Mesenchymal stem cell (in vitro differentiated cells and primary cell): ENCODE results near the gene EFCC1.
A peak's percentile ranks its signal among the peaks of the same experiment; 100 is the strongest.

ENCODE experiments used
- DNase-seq: peaks from one replicate; pipeline ENCODE4 v3.0.0-alpha.2; 2013
- H2AFZ ChIP-seq: one replicate; pipeline ENCODE4 v1.6.1; 2013; ENCODE audit warnings: low read depth, mild to moderate bottlenecking, control low read depth, inconsistent platforms, low read length, moderate library complexity
- H2AK5ac ChIP-seq: 2 replicates; pipeline ENCODE4 v1.6.1; 2013; ENCODE audit warnings: low read length, moderate library complexity, mild to moderate bottlenecking, inconsistent platforms; ENCODE audit not compliant: severe bottlenecking
- H2BK120ac ChIP-seq: one replicate; pipeline ENCODE4 v1.6.1; 2013; ENCODE audit warnings: low read depth, mild to moderate bottlenecking, inconsistent platforms, low read length, moderate library complexity
- H2BK12ac ChIP-seq, 2 experiments: one replicate each; pipeline ENCODE4 v1.6.1; 2013; ENCODE audit warnings: inconsistent platforms in 2 of 2, low read length in 2 of 2, mild to moderate bottlenecking in 2 of 2, moderate library complexity in 2 of 2, control low read depth in 1 of 2
- H2BK15ac ChIP-seq: one replicate; pipeline ENCODE4 v1.6.1; 2013; ENCODE audit warnings: mild to moderate bottlenecking, low read depth, inconsistent platforms; ENCODE audit not compliant: poor library complexity, severe bottlenecking
- H2BK5ac ChIP-seq: 2 replicates; pipeline ENCODE4 v1.6.1; 2013; ENCODE audit warnings: low read depth, mild to moderate bottlenecking, low read length, control low read depth, inconsistent platforms; ENCODE audit not compliant: poor library complexity, severe bottlenecking
- H3K14ac ChIP-seq, 2 experiments: one replicate each; pipeline ENCODE4 v1.6.1; 2013; ENCODE audit warnings: inconsistent platforms in 2 of 2, low read length in 2 of 2, control low read depth in 1 of 2, mild to moderate bottlenecking in 1 of 2, moderate library complexity in 1 of 2
- H3K18ac ChIP-seq, 2 experiments: one replicate each; pipeline ENCODE4 v1.6.1; 2013; ENCODE audit warnings: inconsistent platforms in 2 of 2, low read length in 2 of 2, control low read depth in 1 of 2, low read depth in 1 of 2, mild to moderate bottlenecking in 1 of 2
- H3K23ac ChIP-seq, 2 experiments: one replicate each; pipeline ENCODE4 v1.6.1; 2013; ENCODE audit warnings: inconsistent platforms in 2 of 2, low read length in 2 of 2, mild to moderate bottlenecking in 2 of 2, moderate library complexity in 2 of 2, control low read depth in 1 of 2
- H3K27ac ChIP-seq: 2 replicates; pipeline ENCODE4 v1.5.1; 2013; ENCODE audit warnings: mild to moderate bottlenecking, moderate library complexity, low read length, control low read depth, inconsistent platforms; ENCODE audit not compliant: poor library complexity, severe bottlenecking
- H3K27me3 ChIP-seq, 2 experiments: 2 replicates each; pipeline versions ENCODE4 v1.6.1 to v1.7.0; 2013; ENCODE audit warnings: low read length in 2 of 2, mild to moderate bottlenecking in 2 of 2, moderate library complexity in 2 of 2, control low read depth in 1 of 2, inconsistent platforms in 1 of 2; ENCODE audit not compliant: control insufficient read depth in 1 of 2, insufficient read depth in 1 of 2
- H3K36me3 ChIP-seq, 2 experiments: 2 replicates each; pipeline versions ENCODE4 v1.6.1 to v1.7.0; 2013; ENCODE audit warnings: low read length in 2 of 2, control low read depth in 1 of 2, inconsistent platforms in 1 of 2, low read depth in 1 of 2, mild to moderate bottlenecking in 1 of 2; ENCODE audit not compliant: insufficient read depth in 2 of 2, control insufficient read depth in 1 of 2
- H3K4ac ChIP-seq, 2 experiments: one replicate each; pipeline ENCODE4 v1.6.1; 2013; ENCODE audit warnings: inconsistent platforms in 2 of 2, low read length in 2 of 2, mild to moderate bottlenecking in 2 of 2, moderate library complexity in 2 of 2, control low read depth in 1 of 2, low read depth in 1 of 2
- H3K4me1 ChIP-seq: 2 replicates; pipeline ENCODE4 v1.6.1; 2013; ENCODE audit warnings: low read depth, low read length, control low read depth; ENCODE audit not compliant: control insufficient read depth, insufficient read depth
- H3K4me2 ChIP-seq: 2 replicates; pipeline ENCODE4 v1.6.1; 2013; ENCODE audit warnings: low read length, mild to moderate bottlenecking, inconsistent platforms; ENCODE audit not compliant: poor library complexity, severe bottlenecking
- H3K4me3 ChIP-seq, 2 experiments: 2 replicates each; pipeline versions ENCODE4 v1.5.1 to v1.7.0; 2013; ENCODE audit warnings: low read length in 2 of 2, mild to moderate bottlenecking in 2 of 2, control low read depth in 1 of 2, low read depth in 1 of 2; ENCODE audit not compliant: insufficient read depth in 1 of 2
- H3K79me1 ChIP-seq: replicated peaks from 2 replicates; pipeline ENCODE4 v1.6.1; 2013; ENCODE audit warnings: mild to moderate bottlenecking, control low read depth, low read length, inconsistent platforms; ENCODE audit not compliant: poor library complexity, severe bottlenecking
- H3K9ac ChIP-seq: 2 replicates; pipeline ENCODE4 v1.7.0; 2013; ENCODE audit warnings: mild to moderate bottlenecking, low read length, moderate library complexity
- H3K9me3 ChIP-seq: 2 replicates; pipeline ENCODE4 v1.7.0; 2013; ENCODE audit warnings: mild to moderate bottlenecking, low read length; ENCODE audit not compliant: control insufficient read depth
- H4K8ac ChIP-seq: one replicate; pipeline ENCODE4 v1.6.1; 2013; ENCODE audit warnings: inconsistent platforms, mild to moderate bottlenecking, low read length, moderate library complexity
- H4K91ac ChIP-seq: one replicate; pipeline ENCODE4 v1.6.1; 2013; ENCODE audit warnings: mild to moderate bottlenecking, low read length, inconsistent platforms
- WGBS: methylation state at CpG from one replicate; pipeline ENCODE4 v1.1.7; 2013; ENCODE audit warnings: mixed read lengths; 5-methylcytosine and 5-hydroxymethylcytosine counted together

The EFCC1 gene

GRCh38 chr3:129007792-129008191 lies 6.7 kb downstream of the EFCC1 start:
- no peak overlapping the region for H3K14ac ChIP-seq
- DNase-seq = no peak
- H2BK12ac ChIP-seq = no peak overlapping the region
- peaks cover 2% of the 10 kb centered on the region for H3K4me1 ChIP-seq
- no peak overlapping the region for H3K4me3 ChIP-seq
- H3K36me3 ChIP-seq = no peaks in the 10 kb centered on the region
- H3K79me1 ChIP-seq = no peaks in the 10 kb centered on the region
- H3K9me3 ChIP-seq = no peaks in the 10 kb centered on the region
- no peak overlapping the region for H2BK5ac ChIP-seq
- H3K27ac ChIP-seq = no peak overlapping the region
- H2BK120ac ChIP-seq = no peak overlapping the region
- H3K4me2 ChIP-seq = no peak overlapping the region
- peaks cover 65 to 73% of the 10 kb centered on the region in 2 experiments for H3K27me3 ChIP-seq
- no peak overlapping the region for H3K23ac ChIP-seq
- H4K8ac ChIP-seq = no peak overlapping the region
- no peak overlapping the region for H3K9ac ChIP-seq
- H2AFZ ChIP-seq = no peak overlapping the region
- peak overlapping the region; percentile 44 for H2BK15ac ChIP-seq
- no peak overlapping the region for H3K18ac ChIP-seq
- 75% methylated on average over 2 of the region's 2 CpGs for WGBS
- no peak overlapping the region for H4K91ac ChIP-seq
- H2AK5ac ChIP-seq = no peak overlapping the region
- no peak overlapping the region for H3K4ac ChIP-seq

DNA sequence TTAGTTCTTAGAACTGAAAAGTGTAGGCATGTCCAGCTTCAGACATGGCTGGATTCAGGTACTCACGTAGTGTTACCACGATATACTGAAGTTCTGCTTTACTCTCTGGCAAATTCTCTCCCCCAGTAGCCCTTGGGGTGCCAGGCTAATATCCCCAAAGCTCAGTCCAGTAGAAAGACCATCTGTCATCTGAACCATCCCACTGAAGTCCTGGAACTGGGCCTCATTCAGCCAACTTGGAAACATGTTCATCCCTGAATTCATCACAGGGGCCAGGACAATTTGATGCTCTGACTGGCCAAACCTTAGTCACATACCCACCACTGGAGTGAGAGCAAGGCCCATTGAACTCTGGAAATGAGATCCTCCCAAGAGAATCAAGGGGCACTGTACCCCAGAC lies 8.2 kb downstream of the EFCC1 start:
- Histone ChIP-seq H3K27ac (no peak overlapping the region), H3K4me3 (no peak overlapping the region), H2BK5ac (no peak overlapping the region), H4K91ac (no peak overlapping the region), H2AK5ac (no peak overlapping the region), H4K8ac (no peak overlapping the region), H2AFZ (no peak overlapping the region), H2BK120ac (no peak overlapping the region), H3K4ac (no peak overlapping the region), H3K9me3 (no peaks in the 10 kb centered on the region), H3K4me2 (no peak overlapping the region), H3K18ac (no peak overlapping the region), H3K9ac (no peak overlapping the region), H2BK15ac (no peak overlapping the region), H3K14ac (no peak overlapping the region), H3K23ac (no peak overlapping the region), H3K79me1 (no peaks in the 10 kb centered on the region), H2BK12ac (no peak overlapping the region), H3K36me3 (no peaks in the 10 kb centered on the region), H3K4me1 (no peaks in the 10 kb centered on the region), H3K27me3 (peaks cover 56 to 63% of the 10 kb centered on the region in 2 experiments)
- no peak for DNase-seq
- WGBS = 92% methylated on average over 2 of the region's 2 CpGs

DNA sequence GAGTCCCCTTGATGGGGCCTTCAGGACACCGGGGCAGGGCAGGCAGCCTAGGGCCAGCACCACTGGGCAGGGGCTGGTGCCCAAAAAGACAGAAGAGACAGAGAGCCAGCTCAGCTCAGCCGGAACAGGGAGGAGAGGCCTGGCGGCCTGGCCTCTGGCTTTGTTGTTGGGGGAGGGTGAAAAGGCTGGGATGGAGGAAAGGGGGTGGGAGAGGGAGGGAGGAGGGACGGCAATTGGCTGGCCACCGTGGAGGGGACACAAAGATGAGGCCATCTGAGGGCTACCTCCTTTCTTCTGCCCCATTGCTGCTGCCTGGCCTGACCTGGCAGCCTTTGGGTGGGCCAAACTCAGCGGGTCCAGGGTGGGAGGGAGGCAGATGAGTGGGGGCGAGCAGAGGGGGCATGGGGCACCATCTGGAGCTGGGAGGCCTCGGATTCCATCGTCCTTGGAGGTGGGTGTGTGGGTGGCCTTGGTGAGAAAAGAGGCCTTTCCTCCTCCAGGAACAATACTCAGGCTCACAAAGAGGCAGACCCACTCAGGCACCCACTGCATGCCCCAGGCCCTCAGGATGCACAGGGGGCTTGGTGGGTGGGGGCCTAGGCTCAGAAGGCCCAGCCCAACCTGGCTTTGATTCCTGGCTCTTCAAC lies 9.3 kb downstream of the EFCC1 start:
- Histone ChIP-seq H2AFZ (no peak overlapping the region), H3K79me1 (no peaks in the 10 kb centered on the region), H4K91ac (no peak overlapping the region), H2BK12ac (no peak overlapping the region), H3K4me2 (no peak overlapping the region), H3K27me3 (peaks cover 56% of the 10 kb centered on the region in 2 experiments), H3K23ac (no peak overlapping the region), H3K27ac (no peak overlapping the region), H2BK15ac (peak overlapping the region; percentile 13), H3K4ac (no peak overlapping the region), H3K9ac (no peak overlapping the region), H2BK120ac (no peak overlapping the region), H3K4me1 (no peaks in the 10 kb centered on the region), H3K4me3 (no peak overlapping the region), H3K9me3 (no peaks in the 10 kb centered on the region), H3K14ac (no peak overlapping the region), H2BK5ac (no peak overlapping the region), H2AK5ac (no peak overlapping the region), H4K8ac (no peak overlapping the region), H3K36me3 (no peaks in the 10 kb centered on the region), H3K18ac (no peak overlapping the region)
- DNase-seq = no peak
- 61% methylated on average over 9 of the region's 9 CpGs for WGBS

DNA sequence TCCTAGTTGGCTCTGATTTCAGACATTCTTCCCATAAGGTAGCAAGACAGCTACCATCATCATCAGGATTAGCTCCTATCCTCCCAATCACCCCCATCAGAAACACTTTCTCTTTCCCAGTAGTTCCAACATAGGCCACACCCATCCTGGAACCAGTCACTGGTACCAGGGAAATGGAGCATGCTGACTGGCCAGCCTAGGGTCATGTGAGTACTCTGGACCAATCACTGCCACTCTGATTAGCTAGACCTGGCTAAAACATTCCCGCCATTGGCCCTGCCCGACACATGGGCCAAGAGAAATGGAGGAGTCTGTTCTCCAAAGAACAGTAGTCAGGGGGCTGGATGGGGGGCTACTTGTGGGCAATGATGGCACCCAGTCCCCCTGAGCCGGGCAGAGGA lies 12.4 kb downstream of the EFCC1 start:
- H2BK12ac ChIP-seq = no peak overlapping the region
- no peak overlapping the region for H2AFZ ChIP-seq

More for the DNA sequence above, 12.4 kb downstream of the EFCC1 start:
- no peak overlapping the region for H3K14ac ChIP-seq
- H2BK15ac ChIP-seq = no peak overlapping the region
- no peak overlapping the region for H2AK5ac ChIP-seq
- H3K27ac ChIP-seq = no peak overlapping the region
- no peaks in the 10 kb centered on the region for H3K9me3 ChIP-seq
- 100% methylated on average over 3 of the region's 3 CpGs for WGBS
- peaks cover 37 to 44% of the 10 kb centered on the region in 2 experiments for H3K27me3 ChIP-seq
- DNase-seq = no peak
- H3K4me3 ChIP-seq = no peak overlapping the region
- no peak overlapping the region for H2BK120ac ChIP-seq
- H3K23ac ChIP-seq = no peak overlapping the region
- no peaks in the 10 kb centered on the region for H3K36me3 ChIP-seq
- H3K79me1 ChIP-seq = no peaks in the 10 kb centered on the region
- no peak overlapping the region for H4K8ac ChIP-seq
- H3K4me2 ChIP-seq = no peak overlapping the region
- H3K9ac ChIP-seq = no peak overlapping the region
- no peak overlapping the region for H3K18ac ChIP-seq
- no peak overlapping the region for H4K91ac ChIP-seq
- no peak overlapping the region for H2BK5ac ChIP-seq
- H3K4ac ChIP-seq = no peak overlapping the region
- H3K4me1 ChIP-seq = no peaks in the 10 kb centered on the region
